Upper lobe of left lung (tissue), 6 donors: ENCODE measurements around the gene RAB11B. TPM values are rescaled to one million over a fixed set of nuclear protein-coding genes. Genes with fewer than 3 reads are reported as not detected.

Source experiments
- ATAC-seq, 2 donors: fragments of 200-7000 bp; cut with Tn5 transposase; one replicate each; pipeline ENCODE4 v1.9.1; 2022; ENCODE audit warnings: mild to moderate bottlenecking in 2 of 2, moderate library complexity in 2 of 2; ENCODE audit not compliant: low FRiP score in 2 of 2
- DNase-seq, 2 donors: peaks; one replicate each; pipeline ENCODE4 v3.0.0-alpha.2; 2019 to 2020
- H3K27ac ChIP-seq, 4 donors: fragments of 200-600 bp; sonication (generic); one replicate each; pipeline ENCODE4 v1.5.1; 2016 to 2019
- H3K27me3 ChIP-seq, 4 donors: fragments of 200-600 bp; sonication (generic); one replicate each; pipeline ENCODE4 v1.5.1; 2017 to 2019
- H3K36me3 ChIP-seq, 4 donors: fragments of 200-600 bp; sonication (generic); one replicate each; pipeline ENCODE4 v1.5.1; 2016 to 2019
- H3K4me1 ChIP-seq, 4 donors: fragments of 200-600 bp; sonication (generic); one replicate each; pipeline ENCODE4 v1.5.1; 2018 to 2019
- H3K4me3 ChIP-seq, 4 donors: fragments of 200-600 bp; sonication (generic); one replicate each; pipeline ENCODE4 v1.5.1; 2017 to 2019; ENCODE audit warnings: mild to moderate bottlenecking in 2 of 4, moderate library complexity in 1 of 4
- H3K9me3 ChIP-seq, 4 donors: fragments of 200-600 bp; sonication (generic); one replicate each; pipeline ENCODE4 v1.5.1; 2018 to 2019
- CTCF ChIP-seq, 6 experiments: fragments of 450-650 bp in 4 of 6; fragments of 200-600 bp in 2 of 6; sonication (generic) in 2 of 6; IDR thresholded peaks; one replicate each; pipeline ENCODE4 v1.5.1; 2016 to 2019; ENCODE audit warnings: antibody characterized with exemption in 6 of 6
- EP300 ChIP-seq, 4 donors: sonication (generic); formaldehyde crosslinking; IDR thresholded peaks; one replicate each; pipeline ENCODE4 v1.5.1; 2017; ENCODE audit warnings: antibody characterized with exemption in 4 of 4, control low read depth in 2 of 4
- POLR2A ChIP-seq, 4 donors: fragments of 450-650 bp; IDR thresholded peaks; one replicate each; pipeline ENCODE4 v1.5.1; 2016 to 2017; ENCODE audit warnings: antibody characterized with exemption in 4 of 4, mild to moderate bottlenecking in 2 of 4
- POLR2AphosphoS5 ChIP-seq, 2 donors: sonication (generic); formaldehyde crosslinking; IDR thresholded peaks; one replicate each; pipeline ENCODE4 v1.5.1; 2017; ENCODE audit warnings: antibody characterized with exemption in 2 of 2
- WGBS, 2 donors: methylation state at CpG; one replicate each; pipeline ENCODE4 v1.1.5; 2017 to 2018; 5-methylcytosine and 5-hydroxymethylcytosine counted together
- total RNA-seq, 6 donors: library from RNA; depleted of rRNA in 4 of 6; stranded (reverse); fragments of >200 nt in 4 of 6; gene quantifications; one replicate each; pipeline versions ENCODE4 v1.1.0 to v1.2.1, GENCODE V29; 2016 to 2021
- donor health status: DM: no; HTN: no; CAD: no; lungs with moderate emphysema.
- donor health status: DM: no; HTN: yes; CAD: no; lungs with severe emphysema.

The RAB11B gene
- total RNA-seq, 6 donors from 2014 or later, result 55.0 to 158 (median 130) TPM

- H3K9me3 ChIP-seq, result no peaks in the 10 kb centered on the region
- no peak for ATAC-seq
- TF ChIP-seq POLR2AphosphoS5 (IDR thresholded peaks at IDR 0.05), result no peak
- TF ChIP-seq EP300 (IDR thresholded peaks at IDR 0.05), result no peak
- TF ChIP-seq CTCF (IDR thresholded peaks at IDR 0.05), result no peak
- no peak for TF ChIP-seq POLR2A (IDR thresholded peaks at IDR 0.05)
- no peaks in the 10 kb centered on the region for H3K27me3 ChIP-seq
- peaks cover 0 to 17% (median 14%) of the 10 kb centered on the region in 4 donors for H3K36me3 ChIP-seq
- peak overlapping the region in 1 of 4 donors; percentile 24 for H3K27ac ChIP-seq
- peaks cover 60 to 70% (median 64%) of the 10 kb centered on the region in 4 donors for H3K4me1 ChIP-seq
- H3K4me3 ChIP-seq, result no peak overlapping the region
- DNase-seq, result no peak
- 94 to 97% methylated on average over 7 of the region's 7 CpGs for WGBS, 2 donors
Observed at GRCh38 chr19:8396185-8396562, 6.0 kb downstream of the RAB11B start.

GRCh38 chr19:8396563-8397203 lies 6.5 kb downstream of the RAB11B start:
- Histone ChIP-seq H3K9me3 (no peaks in the 10 kb centered on the region), H3K4me1 (peaks cover 55 to 65% (median 59%) of the 10 kb centered on the region in 4 donors), H3K36me3 (peaks cover under 1 to 19% (median 18%) of the 10 kb centered on the region in 4 donors), H3K4me3 (no peak overlapping the region), H3K27ac (peak overlapping the region in 3 of 4 donors; percentile 10 to 42 (median 24)), H3K27me3 (no peaks in the 10 kb centered on the region)
- DNase-seq (peak; percentile 52 to 88), ATAC-seq (peak; percentile 47 to 74)
- 63 to 69% methylated on average over 11 to 16 of the region's 22 CpGs for WGBS, 2 donors
- TF ChIP-seq POLR2AphosphoS5 (IDR thresholded peaks at IDR 0.05), result no peak
- peak; percentile 54 to 67 (median 61) for TF ChIP-seq CTCF (IDR thresholded peaks at IDR 0.05)

GRCh38 chr19:8397271-8397670 lies 7.1 kb downstream of the RAB11B start:
- peaks cover 6 to 25% (median 24%) of the 10 kb centered on the region in 4 donors for H3K36me3 ChIP-seq
- no peaks in the 10 kb centered on the region for H3K27me3 ChIP-seq
- DNase-seq, result peak in 1 of 2 donors; percentile 50
- peaks cover 49 to 59% (median 53%) of the 10 kb centered on the region in 4 donors for H3K4me1 ChIP-seq
- peak in 1 of 2 donors; percentile 13 for ATAC-seq
- 60 to 64% methylated on average over 7 of the region's 7 CpGs for WGBS, 2 donors
- no peaks in the 10 kb centered on the region for H3K9me3 ChIP-seq
- no peak overlapping the region for H3K4me3 ChIP-seq
- no peak for TF ChIP-seq POLR2AphosphoS5 (IDR thresholded peaks at IDR 0.05)
- no peak for TF ChIP-seq POLR2A (IDR thresholded peaks at IDR 0.05)
- no peak for TF ChIP-seq EP300 (IDR thresholded peaks at IDR 0.05)
- no peak for TF ChIP-seq CTCF (IDR thresholded peaks at IDR 0.05)
- H3K27ac ChIP-seq, result peak overlapping the region in 2 of 4 donors; percentile 39 to 42

DNA sequence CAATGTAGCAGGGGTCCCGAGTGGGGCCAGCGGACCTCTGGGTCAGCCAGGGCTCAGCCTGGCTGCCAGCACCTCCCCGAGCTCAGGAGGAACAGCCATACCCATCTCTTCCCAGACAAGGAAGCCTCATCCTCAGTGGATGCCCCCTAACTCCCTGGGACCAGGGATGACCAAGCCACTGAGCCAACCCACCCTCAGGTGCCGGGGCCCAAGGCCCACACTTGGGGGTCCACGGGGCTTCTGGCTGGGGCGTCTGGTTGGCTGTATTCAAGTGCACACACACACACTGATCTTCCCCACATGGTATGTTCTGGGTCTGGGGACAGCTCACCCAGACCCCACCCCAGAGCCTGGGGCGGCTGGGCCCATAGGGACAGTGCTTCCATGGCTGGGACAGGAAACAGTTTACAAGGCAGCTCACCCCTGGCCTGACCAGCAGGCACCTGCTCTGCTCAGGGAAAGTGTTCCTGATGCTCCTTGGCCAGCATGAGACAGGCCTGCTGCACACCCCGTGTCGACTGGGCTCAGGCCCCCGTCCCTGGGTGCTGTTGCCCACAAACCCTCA lies 7.7 kb downstream of the RAB11B start:
- ATAC-seq (no peak), DNase-seq (peak in 1 of 2 donors; percentile 65)
- Histone ChIP-seq H3K36me3 (peaks cover 8 to 30% (median 29%) of the 10 kb centered on the region in 4 donors), H3K4me3 (no peak overlapping the region), H3K9me3 (no peaks in the 10 kb centered on the region), H3K4me1 (peaks cover 44 to 54% (median 48%) of the 10 kb centered on the region in 4 donors), H3K27ac (peak overlapping the region in 1 of 4 donors; percentile 42), H3K27me3 (no peaks in the 10 kb centered on the region)
- 90 to 93% methylated on average over 2 to 10 of the region's 10 CpGs for whole genome bisulfite sequencing, 2 donors
- TF ChIP-seq CTCF (IDR thresholded peaks at IDR 0.05), result no peak
- TF ChIP-seq POLR2A (IDR thresholded peaks at IDR 0.05), result no peak
- no peak for TF ChIP-seq EP300 (IDR thresholded peaks at IDR 0.05)
- no peak for TF ChIP-seq POLR2AphosphoS5 (IDR thresholded peaks at IDR 0.05)
